SK-N-MC (cell line): ENCODE results near the gene NEU1.

Source experiments
- DNase-seq: peaks from one replicate; pipeline ENCODE4 v3.0.0-alpha.2; 2011; ENCODE audit warnings: low read depth, low spot score
- H3K27ac ChIP-seq: fragments of 200-600 bp; sonication (generic); 2 replicates; pipeline ENCODE4 v1.5.1; 2016; ENCODE audit warnings: mixed run types
- H3K36me3 ChIP-seq: fragments of 200-600 bp; sonication (generic); 2 replicates; pipeline ENCODE4 v1.6.1; 2017; ENCODE audit warnings: antibody characterized with exemption, low read length, mixed read lengths; ENCODE audit not compliant: insufficient read depth
- H3K4me3 ChIP-seq: fragments of 200-600 bp; sonication (generic); 2 replicates; pipeline ENCODE4 v1.5.1; 2016
- H3K9ac ChIP-seq: fragments of 200-600 bp; sonication (generic); 2 replicates; pipeline ENCODE4 v1.8.0; 2017; ENCODE audit warnings: mixed run types, mixed read lengths; ENCODE audit not compliant: insufficient read length
- H3K9me3 ChIP-seq: fragments of 200-600 bp; sonication (generic); 2 replicates; pipeline ENCODE4 v1.6.1; 2017; ENCODE audit warnings: low read depth, mild to moderate bottlenecking, antibody characterized with exemption, low read length, moderate library complexity, mixed read lengths
- EZH2 ChIP-seq: fragments of 200-600 bp; sonication (generic); IDR thresholded peaks from one replicate; pipeline ENCODE4 v1.6.1; 2017; ENCODE audit warnings: antibody characterized with exemption
- FOXP2 ChIP-seq: optimal IDR thresholded peaks from 2 replicates; pipeline ENCODE3; 2011; ENCODE audit warnings: mild to moderate bottlenecking, moderate library complexity; ENCODE audit not compliant: insufficient read depth; ENCODE audit errors: extremely low read length, control extremely low read depth
- POLR2AphosphoS5 ChIP-seq: IDR thresholded peaks from 2 replicates; pipeline ENCODE4 v1.6.1; 2012; ENCODE audit warnings: mild to moderate bottlenecking, low read depth, low read length, borderline replicate concordance

The NEU1 gene

DNA sequence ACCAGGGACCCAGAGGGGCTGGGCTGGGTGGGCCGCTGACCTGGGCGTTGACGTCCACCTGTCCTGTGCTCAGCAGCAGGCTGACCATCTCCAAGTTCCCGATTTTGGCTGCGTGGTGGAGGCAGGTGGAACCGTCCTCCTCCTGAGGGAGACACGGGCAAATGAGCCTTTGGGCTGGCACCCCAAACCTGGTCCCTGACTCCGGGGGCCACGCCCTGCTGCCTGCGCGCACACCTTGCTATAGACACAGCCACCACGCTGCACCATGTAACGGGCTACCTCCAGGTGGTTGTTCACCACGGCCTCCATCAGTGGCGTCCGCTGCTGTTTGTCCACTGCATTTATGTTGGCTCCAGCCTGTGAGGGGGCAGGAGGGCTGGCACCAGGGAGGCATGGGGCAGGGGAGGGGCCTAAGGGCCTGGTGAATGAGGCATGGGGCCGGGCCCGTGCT is 23.9 kb upstream of the NEU1 start:
- Histone ChIP-seq H3K36me3 (peaks cover 85% of the 10 kb centered on the region), H3K27ac (no peak overlapping the region), H3K4me3 (no peak overlapping the region), H3K9ac (no peak overlapping the region), H3K9me3 (no peaks in the 10 kb centered on the region)
- no peak for DNase-seq
- TF ChIP-seq POLR2AphosphoS5 (no peak), FOXP2 (no peak)

GRCh38 chr6:31884528-31885035 is 22.0 kb upstream of the NEU1 start:
- Histone ChIP-seq H3K9me3 (no peaks in the 10 kb centered on the region), H3K9ac (no peak overlapping the region), H3K27ac (no peak overlapping the region), H3K4me3 (no peak overlapping the region), H3K36me3 (peaks cover 94% of the 10 kb centered on the region)
- TF ChIP-seq FOXP2 (no peak), EZH2 (no peak), POLR2AphosphoS5 (no peak)
- no peak for DNase-seq

GRCh38 chr6:31883676-31884075 is 21.1 kb upstream of the NEU1 start:
- Histone ChIP-seq H3K27ac (no peak overlapping the region), H3K36me3 (peaks cover 85% of the 10 kb centered on the region), H3K4me3 (no peak overlapping the region), H3K9ac (no peak overlapping the region), H3K9me3 (no peaks in the 10 kb centered on the region)
- no peak for DNase-seq
- TF ChIP-seq FOXP2 (no peak), POLR2AphosphoS5 (no peak), EZH2 (no peak)

GRCh38 chr6:31882344-31882743 is 19.7 kb upstream of the NEU1 start:
- no peak for DNase-seq
- H3K36me3 ChIP-seq, result peaks cover 72% of the 10 kb centered on the region
- no peak for TF ChIP-seq EZH2
- no peak overlapping the region for H3K4me3 ChIP-seq
- H3K9me3 ChIP-seq, result no peaks in the 10 kb centered on the region
- no peak overlapping the region for H3K27ac ChIP-seq
- no peak overlapping the region for H3K9ac ChIP-seq

DNA sequence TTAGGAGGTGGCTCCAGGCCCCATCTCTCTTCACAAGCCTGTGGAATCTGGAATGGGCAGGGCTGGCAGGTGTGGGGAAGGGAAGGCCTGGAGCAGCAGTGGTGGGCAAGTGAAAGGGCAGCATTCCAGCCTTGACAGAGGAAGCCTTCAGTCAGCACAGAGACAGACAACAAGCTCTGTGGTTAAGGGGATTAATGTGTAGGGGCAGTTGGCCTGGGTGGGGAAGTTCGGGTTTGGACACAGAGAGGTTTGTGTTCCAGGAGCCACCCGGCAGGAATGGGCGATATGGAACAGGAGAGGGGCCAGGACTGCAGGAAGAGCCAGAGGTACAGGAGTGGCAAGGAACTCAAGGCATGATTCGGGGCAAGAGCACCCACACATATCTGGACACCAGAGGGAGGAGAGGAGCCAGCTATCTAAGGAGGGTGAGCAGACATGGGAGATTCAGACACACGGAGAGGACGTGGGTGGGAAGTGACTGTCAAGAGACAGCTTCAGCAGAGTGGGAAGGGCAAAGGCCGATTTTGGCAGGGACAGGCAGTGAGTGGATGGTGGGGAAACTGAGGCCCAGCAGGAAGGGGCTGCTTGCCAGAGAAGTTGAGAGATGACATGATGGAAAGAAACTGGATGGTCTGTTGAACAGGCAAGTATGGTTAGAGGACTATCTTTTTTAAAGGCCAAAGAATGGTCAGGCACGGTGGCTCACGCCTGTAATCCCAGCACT is 18.7 kb upstream of the NEU1 start:
- Histone ChIP-seq H3K9ac (no peak overlapping the region), H3K9me3 (no peaks in the 10 kb centered on the region), H3K36me3 (peaks cover 61% of the 10 kb centered on the region; the same call in 1 of the 2 replicates), H3K4me3 (no peak overlapping the region), H3K27ac (no peak overlapping the region)
- TF ChIP-seq EZH2, result no peak
- no peak for TF ChIP-seq FOXP2
- no peak for TF ChIP-seq POLR2AphosphoS5
- DNase-seq, result no peak

DNA sequence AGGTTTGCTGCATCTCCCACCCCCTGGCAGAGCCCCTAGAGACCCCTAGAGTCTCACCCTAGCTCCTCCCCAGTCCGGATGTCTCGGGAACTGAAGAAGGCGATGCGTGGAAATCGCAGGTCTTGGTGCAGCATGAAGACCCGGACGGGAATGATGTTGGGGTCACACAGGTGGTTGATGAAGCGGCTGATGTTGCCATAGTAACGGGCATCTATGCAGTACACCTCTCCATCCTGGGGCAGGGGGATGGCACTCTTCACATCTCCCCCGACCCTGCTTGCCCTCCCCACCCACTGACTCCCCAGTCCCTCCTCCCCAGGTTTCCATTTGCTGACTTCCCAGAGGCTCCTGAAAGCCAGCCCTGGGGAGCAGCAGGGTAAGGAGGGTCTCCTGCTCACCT is 18.0 kb upstream of the NEU1 start:
- Histone ChIP-seq H3K36me3 (peaks cover 54% of the 10 kb centered on the region; the same call in 1 of the 2 replicates), H3K27ac (no peak overlapping the region), H3K9ac (no peak overlapping the region), H3K9me3 (no peaks in the 10 kb centered on the region), H3K4me3 (no peak overlapping the region)
- TF ChIP-seq POLR2AphosphoS5, result no peak
- TF ChIP-seq FOXP2, result no peak
- TF ChIP-seq EZH2, result no peak
- no peak for DNase-seq

- no peak for DNase-seq
- no peak overlapping the region for H3K9ac ChIP-seq
- H3K36me3 ChIP-seq, result peaks cover 49% of the 10 kb centered on the region; the same call in 1 of the 2 replicates
- no peak for TF ChIP-seq EZH2
- TF ChIP-seq POLR2AphosphoS5, result no peak
- H3K4me3 ChIP-seq, result no peak overlapping the region
- no peaks in the 10 kb centered on the region for H3K9me3 ChIP-seq
- no peak overlapping the region for H3K27ac ChIP-seq
Observed at GRCh38 chr6:31879901-31880300, 17.3 kb upstream of the NEU1 start.

DNA sequence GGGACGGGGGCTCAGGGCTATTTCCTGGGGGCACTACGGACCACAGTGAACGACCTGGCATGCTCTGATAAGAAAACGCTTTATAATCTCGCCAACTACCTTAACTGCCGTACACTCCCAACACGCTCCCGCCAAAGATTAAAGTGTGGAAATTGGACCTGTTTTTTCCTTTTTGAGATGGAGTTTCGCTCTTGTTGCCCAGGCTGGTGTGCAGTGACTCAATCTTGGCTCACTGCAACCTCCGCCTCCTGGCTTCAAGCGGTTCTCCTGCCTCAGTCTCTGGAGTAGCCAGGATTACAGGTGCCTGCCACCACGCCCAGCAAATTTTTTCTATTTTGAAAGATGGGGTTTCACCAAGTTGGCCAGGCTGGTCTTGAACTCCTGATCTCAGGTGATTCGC is 16.5 kb upstream of the NEU1 start:
- Histone ChIP-seq H3K27ac (no peak overlapping the region), H3K9ac (no peak overlapping the region), H3K36me3 (peaks cover 42% of the 10 kb centered on the region; the same call in 1 of the 2 replicates), H3K9me3 (no peaks in the 10 kb centered on the region), H3K4me3 (no peak overlapping the region)
- TF ChIP-seq POLR2AphosphoS5 (no peak), FOXP2 (no peak), EZH2 (no peak)
- DNase-seq, result no peak

GRCh38 chr6:31878726-31879125 is 16.1 kb upstream of the NEU1 start, which contains the start of gene SLC44A4:
Gene SLC44A4, minus strand, starts transcription at chr6:31878997. Its CDS starts 17 bp downstream, at chr6:31878980.
- DNase-seq, result no peak
- no peak within 1 kb of the TSS for H3K4me3 ChIP-seq
- H3K27ac ChIP-seq, result no peak within 1 kb of the TSS
- no peak within 1 kb of the TSS for H3K9ac ChIP-seq
- H3K36me3 ChIP-seq, result peaks cover 38% of the 10 kb centered on the region; the same call in 1 of the 2 replicates
- H3K9me3 ChIP-seq, result no peaks in the 10 kb centered on the region
- TF ChIP-seq POLR2AphosphoS5 (no peak), FOXP2 (no peak), EZH2 (no peak)
